ENCODE results near the gene ROBO1.

- no peak for TF ChIP-seq CTCF (IDR thresholded peaks at IDR 0.05)
- TF ChIP-seq POLR2A (IDR thresholded peaks at IDR 0.05), result no peak
These were observed 605.9 kb downstream of the ROBO1 start for GRCh38 chr3:79161941-79162340.
